Activated naive CD8-positive, alpha-beta T cell treated with anti-CD3 and anti-CD28 coated beads, Interleukin-2, amount 50 U/mL, for 16 hours (primary cell): ENCODE measurements around the gene PRSS2.

Experiments
- DNase-seq: peaks from one replicate; pipeline ENCODE4 v3.0.0-alpha.2; 2020; ENCODE audit warnings: low read depth, low spot score

Gene PRSS2

GRCh38 chr7:142787034-142787768 lies 16.4 kb downstream of the PRSS2 start:
- no peak for DNase-seq

- DNase-seq = no peak
Observed at GRCh38 chr7:142787783-142788182, 17.0 kb downstream of the PRSS2 start.

- DNase-seq = no peak
Observed at GRCh38 chr7:142788303-142789289, 17.8 kb downstream of the PRSS2 start.

GRCh38 chr7:142789441-142789840 lies 18.7 kb downstream of the PRSS2 start:
- no peak for DNase-seq

GRCh38 chr7:142790056-142790455 lies 19.3 kb downstream of the PRSS2 start:
- no peak for DNase-seq

- no peak for DNase-seq
Observed at GRCh38 chr7:142790555-142790954, 19.8 kb downstream of the PRSS2 start.

- no peak for DNase-seq
Observed at GRCh38 chr7:142791502-142791901, 20.7 kb downstream of the PRSS2 start.

- no peak for DNase-seq
Observed at GRCh38 chr7:142792129-142792528, 21.4 kb downstream of the PRSS2 start.

- no peak for DNase-seq
Observed at GRCh38 chr7:142792593-142792992, 21.8 kb downstream of the PRSS2 start.

- no peak for DNase-seq
Observed at GRCh38 chr7:142793156-142793555, 22.4 kb downstream of the PRSS2 start.

- DNase-seq = no peak
Observed at GRCh38 chr7:142795339-142795863, 24.6 kb downstream of the PRSS2 start.

- DNase-seq = no peak
Observed at GRCh38 chr7:142796001-142796500, 25.3 kb downstream of the PRSS2 start.

- DNase-seq = no peak
Observed at GRCh38 chr7:142796501-142797390, 26.0 kb downstream of the PRSS2 start.

- DNase-seq = no peak
Observed at GRCh38 chr7:142797391-142798377, 26.9 kb downstream of the PRSS2 start.

- DNase-seq = no peak
Observed at GRCh38 chr7:142798451-142799436, 28.0 kb downstream of the PRSS2 start.

- DNase-seq = no peak
Observed at GRCh38 chr7:142799437-142799835, 28.7 kb downstream of the PRSS2 start.

GRCh38 chr7:142800088-142800487 lies 29.3 kb downstream of the PRSS2 start:
- no peak for DNase-seq

- DNase-seq = no peak
Observed at GRCh38 chr7:142800699-142801260, 30.0 kb downstream of the PRSS2 start.
